Measurements from ENCODE around the gene PACRG.

The PACRG gene

DNA sequence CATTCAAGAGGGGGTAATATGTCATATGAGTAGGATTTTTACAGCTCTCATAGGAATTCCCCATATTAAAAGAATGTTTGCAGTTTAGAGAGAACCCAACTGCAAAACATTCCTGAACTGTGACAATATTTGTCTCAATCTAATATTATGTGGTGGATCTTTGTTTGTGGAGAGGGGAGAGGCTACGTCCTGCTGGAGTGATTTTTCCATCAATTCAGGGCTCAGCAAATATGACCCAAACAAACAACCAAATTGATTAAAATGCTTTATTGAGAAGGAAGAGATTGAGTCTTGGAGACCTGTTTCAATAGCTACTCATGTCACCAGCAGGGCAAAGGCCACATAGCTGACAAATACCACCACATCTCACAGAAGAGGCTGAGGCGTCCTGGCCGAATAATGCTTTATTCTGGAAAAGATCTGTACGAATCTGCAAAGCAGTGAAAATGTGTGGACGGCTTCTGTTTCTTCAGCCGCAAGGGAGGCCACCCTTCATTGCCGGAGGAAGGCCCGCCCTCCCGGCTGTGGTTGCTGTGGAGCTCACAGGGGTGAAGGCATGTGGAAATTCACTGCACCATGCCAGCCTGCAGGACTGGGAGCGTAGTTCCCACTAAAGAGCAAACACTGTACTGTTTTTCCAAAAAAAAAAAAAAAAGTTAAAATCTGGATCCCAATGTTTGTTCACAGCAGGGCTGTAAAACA, 597.1 kb downstream of the PACRG start:
- no peak for DNase-seq

DNA sequence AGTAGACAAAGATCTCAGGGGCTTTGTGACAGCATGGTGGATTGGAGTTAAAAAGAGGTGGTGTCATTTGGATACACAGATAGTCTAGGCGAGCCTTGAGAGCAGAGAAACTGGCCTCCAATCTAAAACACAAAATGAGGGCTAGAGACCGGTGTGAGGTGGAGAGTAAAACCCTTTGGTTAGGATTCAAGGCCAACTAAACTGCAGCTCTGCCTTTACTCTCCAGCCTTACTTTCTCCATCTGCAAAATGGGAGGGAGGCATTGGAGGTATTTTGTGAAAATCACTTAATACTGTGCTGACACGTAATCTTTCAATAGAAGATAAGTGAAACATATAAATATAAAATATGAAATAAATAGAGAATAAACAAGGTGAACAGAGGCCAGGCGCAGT, 597.6 kb downstream of the PACRG start:
- no peak for DNase-seq

DNA sequence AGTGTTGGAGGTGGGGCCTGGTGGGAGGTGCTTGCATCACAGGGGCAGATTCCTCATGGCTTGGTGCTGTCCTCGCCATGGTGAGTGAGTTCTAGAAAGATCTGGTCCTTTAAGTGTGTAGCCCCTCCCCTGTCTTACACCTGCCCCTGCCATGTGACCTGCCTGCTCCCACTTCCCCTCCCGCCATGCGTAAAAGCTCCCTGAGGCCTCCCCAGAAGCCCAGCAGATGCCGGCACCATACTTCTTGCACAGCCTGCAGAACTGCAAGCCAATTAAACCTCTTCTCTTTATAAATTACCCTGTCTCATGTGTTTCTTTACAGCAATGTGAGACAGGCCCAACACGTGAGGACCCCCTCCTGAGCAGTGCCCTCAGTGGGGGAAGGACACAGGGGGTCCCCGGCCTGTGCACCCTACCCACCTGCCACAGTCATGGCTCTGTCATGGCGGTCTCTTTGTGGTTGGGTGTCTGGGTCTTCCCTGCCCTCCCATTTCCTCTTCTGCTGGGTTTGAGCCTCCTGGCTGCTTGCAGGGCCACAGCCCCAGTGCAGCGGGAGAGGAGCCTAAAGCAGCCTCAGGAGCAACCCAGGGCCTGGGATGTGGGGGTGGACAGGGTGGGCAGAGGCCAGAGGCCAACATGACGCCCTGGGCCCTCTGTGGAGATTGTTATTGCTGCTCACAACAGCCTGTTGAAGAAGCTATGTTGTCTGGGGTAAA, 599.5 kb downstream of the PACRG start:
- no peak for DNase-seq

DNA sequence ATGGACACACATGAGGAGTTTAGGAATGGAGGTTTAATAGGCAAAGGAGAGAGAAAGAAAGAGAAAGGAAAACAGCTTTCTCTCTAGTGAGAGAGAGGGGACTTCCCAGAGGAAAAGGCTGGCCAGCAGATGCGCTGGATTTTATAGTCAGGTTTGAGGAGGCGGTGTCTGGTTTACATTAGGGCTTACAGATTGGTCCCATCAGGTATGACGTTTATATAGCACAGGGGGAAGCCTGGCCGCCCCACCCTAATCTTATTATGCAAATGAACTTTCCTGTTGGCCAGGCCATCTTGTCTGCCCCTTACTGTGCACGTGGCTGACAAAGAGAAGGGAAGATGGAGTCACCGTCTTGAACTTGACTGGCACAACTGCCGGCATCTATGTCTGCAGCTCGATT, 600.1 kb downstream of the PACRG start:
- DNase-seq: peak in 1 of 2 experiments; percentile 15

DNA sequence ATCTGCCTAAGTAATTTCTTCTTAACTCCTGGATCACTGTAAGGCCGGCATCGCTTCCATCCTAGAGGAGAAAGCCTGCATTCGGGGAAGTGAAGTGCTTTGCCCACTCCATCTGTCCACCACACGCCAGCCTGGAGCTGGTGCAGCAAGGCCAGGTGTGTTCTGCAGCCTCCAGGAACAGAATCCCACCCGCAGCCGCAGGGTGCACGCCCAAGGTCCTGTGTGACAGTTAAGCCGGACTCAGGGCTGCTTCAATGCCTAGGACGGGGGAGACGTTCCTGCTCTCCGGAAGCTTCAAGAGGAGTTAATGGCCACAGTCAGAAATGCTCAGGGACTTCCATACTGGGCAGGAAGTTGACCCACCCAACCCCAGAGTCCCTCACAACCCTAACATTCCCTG, 600.6 kb downstream of the PACRG start:
- DNase-seq: no peak

DNA sequence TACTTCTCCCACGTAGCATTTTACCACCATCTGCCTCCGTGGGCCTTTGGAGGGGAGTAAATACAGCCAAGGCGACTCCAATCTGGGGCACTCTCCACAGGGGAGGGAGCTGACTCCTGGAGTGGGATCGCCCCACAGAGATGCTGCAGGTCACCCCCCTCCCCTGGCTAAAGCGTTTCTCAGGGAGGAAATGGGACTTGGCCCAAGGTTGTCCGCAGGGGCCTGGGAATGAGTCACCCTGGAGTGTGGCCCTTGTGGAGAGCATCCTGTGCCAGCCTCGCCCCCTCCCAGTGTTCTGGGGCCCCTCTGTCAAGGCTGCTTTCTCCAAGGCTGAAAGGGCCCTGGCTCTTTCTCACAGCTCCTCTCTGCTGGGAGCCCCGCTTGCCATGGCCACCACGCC, 602.2 kb downstream of the PACRG start:
- no peak for DNase-seq

DNA sequence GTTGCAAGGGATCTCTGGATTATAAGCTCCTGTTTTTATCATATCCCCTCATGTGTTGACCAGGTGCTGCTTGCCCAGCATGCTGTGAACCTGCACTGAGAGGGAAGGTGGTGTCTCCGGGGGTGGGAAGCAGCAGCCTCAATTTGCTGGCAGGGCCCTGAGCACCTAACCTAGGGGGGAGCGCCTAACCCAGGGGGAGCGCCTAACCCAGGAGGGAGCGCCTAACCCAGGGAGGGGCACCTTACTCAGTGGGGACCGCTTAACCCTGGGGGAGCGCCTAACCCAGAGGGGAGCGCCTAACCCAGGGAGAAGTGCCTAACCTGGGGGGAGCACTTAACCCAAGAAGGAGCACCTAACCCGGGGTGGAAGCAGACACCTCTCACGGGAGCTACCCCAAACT, 603.5 kb downstream of the PACRG start:
- DNase-seq: no peak

DNA sequence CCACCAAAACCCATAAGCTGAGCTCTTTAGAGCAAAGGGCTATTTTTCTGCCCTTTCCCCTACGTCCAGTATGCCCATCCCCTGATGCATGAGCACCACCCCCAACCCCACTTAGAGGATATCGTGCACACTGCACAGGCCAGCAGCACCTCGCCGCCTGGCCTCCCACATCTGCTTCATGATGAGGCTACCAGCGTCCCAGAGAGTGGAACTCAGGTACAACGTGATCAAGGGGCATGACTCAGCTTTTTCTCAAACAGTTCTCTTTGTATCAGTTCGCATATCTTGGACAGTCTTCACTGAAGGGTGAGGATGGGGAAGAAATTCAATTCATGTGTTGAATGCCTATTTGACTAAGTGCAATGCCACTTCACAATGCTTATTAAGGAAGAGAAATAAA, 604.8 kb downstream of the PACRG start:
- no peak for DNase-seq

DNA sequence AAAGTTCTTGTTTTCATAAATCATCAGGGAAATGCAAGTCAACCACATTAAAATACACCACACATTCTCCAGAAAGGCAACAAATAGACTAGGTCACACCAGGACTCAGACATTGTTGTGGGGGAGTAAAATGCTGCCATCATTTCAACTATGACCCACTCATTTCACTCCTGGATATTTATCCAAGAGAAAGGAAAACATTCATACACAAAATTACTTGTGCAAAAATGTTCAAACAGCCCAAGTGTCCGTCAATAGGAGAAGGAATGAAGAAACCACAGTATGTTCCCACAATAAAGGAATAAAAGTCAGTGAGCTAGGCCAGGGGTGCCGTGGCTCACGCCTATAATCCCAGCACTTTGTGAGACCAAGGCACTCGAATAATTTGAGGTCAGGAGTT, 605.3 kb downstream of the PACRG start:
- DNase-seq: no peak

DNA sequence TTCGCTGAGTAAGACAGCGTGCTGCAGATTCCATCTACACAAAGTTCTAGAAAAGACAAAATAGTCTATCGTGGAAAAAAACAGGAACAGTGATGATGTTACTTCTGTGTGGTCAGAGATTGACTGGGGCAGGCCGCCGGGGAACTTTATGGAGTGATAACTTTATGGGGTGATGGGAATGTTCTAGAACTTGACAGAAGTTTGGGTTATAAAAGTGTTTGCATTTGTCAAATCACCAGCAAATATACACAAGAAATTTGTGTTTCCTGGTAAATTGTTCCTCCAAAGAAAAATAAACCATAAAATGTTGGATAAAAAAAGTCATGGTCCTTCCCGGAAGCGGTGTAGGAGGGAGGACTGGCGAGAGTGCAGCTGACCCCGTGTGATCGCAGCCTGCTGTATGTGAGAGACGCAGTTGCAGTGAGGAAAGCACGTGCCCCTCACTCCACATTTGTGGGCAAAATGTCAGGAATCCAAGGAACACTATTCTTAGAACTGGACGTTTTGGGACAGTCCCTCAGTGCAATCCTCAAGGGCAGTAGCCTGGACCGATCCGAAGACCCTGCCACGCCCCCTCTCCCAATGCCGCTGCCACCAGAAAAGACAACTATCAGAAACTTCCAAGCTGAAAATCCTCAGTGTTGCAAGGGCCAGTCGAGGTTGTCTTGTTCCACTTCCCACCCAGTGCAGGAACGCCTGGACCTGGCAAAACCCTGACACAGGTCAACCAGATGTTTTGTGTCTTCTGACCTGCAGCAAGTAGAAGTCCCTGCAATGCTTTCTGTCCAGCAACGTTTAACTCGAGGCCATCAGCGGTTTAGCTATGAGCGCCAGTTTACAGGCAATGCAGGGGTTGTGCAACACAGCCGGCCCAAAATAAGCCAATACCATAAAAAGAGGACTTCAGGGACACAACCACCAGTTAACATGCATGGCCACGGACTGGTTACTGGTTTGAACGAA, 606.2 kb downstream of the PACRG start:
- no peak for DNase-seq

DNA sequence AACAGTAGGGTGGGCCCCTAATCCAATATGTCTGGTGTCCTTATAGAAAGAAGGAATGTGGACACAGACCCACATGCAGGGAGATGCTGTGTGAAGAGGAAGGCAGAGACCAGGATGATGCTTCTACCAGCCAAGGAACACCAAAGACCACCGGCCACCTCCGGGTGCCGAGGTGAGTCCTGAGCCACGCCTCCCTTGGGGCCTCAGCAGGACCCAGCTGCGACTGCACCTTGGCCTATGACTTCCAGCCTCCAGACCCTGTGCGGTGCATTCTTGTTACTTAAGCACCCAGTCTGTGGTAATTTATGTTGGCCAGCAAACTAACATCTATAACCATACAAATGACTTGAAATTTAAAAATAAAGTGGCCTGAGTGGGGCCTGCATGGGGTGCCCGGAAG, 607.3 kb downstream of the PACRG start:
- DNase-seq: no peak

DNA sequence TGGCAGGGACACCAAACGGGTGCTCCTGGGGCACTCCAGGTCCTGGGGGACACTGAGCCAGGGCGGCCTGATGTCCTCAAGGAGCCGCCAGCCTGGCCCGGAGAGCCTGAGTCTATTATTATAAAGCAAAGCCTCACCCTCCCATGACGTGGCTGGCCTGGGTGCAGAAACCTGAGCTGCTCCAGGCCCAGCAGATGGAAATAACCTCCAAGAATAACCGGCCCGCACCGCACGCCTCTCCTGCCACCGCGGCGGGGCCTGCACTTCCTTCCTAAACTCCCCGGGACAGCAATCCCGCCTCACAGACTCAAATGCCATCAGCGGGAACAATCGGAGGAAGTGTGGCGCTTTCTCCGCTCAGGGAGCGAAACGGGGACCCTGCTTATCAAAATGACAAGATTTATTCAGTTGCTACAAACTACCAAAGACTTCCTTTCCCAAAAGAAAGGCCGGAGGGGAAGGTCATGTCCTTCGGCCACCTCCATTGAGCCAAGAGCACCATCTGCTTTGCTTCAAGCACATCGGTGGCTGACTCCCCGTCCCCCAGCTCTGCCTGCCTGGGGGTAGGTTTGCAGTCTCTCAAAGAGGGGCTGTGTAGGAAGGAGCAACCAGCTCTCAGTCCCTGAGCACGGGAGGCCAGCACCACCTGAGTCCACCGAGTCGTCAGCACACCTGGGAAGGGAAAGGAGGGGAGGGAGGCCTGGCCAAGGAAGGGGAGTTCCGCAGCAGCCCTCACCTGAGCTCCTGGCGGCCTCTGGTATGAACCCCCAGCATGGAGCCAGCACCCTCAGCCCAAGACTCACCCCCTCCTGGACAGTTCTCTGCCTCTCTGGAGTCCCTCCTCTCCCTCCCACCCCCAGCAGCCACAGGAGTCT, 608.1 kb downstream of the PACRG start:
- no peak for DNase-seq

DNA sequence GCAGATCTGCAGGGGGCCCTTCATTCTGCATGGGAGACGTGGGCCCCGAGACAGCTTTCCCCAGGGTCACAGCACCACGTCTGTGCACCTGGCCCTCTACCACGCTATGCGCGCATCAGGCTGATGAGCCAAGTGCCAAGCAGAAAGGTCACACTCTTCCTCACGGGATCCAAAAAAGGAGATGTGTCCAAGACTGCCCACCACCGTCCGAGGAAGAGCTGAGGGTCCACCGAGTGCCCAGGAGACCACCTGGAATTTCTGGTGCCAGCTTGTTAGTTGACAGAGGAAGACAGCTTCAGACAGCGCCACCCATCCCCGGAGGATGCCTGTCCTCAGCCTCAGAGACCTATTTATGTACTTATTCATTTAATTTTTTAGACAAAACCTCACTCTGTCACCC, 609.2 kb downstream of the PACRG start:
- no peak for DNase-seq

DNA sequence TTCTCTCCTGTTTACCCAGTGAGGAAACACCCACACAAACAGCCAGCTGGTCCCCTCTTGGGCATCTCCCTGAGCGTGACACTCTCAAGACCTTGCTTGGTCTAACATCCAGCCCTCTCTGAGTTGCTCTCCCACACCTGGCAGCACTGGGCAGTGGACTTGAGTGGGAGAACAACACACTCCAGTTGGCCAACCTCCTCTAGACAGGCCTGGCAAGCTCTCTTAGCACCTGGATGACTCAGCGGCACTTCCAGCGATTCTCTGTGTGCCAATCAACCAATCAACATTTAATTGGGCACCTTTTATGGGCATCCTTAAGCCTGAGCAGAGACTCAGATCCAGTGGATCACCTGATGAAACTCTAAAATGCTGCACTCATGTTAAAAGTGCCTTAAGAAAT, 610.2 kb downstream of the PACRG start:
- no peak for DNase-seq

DNA sequence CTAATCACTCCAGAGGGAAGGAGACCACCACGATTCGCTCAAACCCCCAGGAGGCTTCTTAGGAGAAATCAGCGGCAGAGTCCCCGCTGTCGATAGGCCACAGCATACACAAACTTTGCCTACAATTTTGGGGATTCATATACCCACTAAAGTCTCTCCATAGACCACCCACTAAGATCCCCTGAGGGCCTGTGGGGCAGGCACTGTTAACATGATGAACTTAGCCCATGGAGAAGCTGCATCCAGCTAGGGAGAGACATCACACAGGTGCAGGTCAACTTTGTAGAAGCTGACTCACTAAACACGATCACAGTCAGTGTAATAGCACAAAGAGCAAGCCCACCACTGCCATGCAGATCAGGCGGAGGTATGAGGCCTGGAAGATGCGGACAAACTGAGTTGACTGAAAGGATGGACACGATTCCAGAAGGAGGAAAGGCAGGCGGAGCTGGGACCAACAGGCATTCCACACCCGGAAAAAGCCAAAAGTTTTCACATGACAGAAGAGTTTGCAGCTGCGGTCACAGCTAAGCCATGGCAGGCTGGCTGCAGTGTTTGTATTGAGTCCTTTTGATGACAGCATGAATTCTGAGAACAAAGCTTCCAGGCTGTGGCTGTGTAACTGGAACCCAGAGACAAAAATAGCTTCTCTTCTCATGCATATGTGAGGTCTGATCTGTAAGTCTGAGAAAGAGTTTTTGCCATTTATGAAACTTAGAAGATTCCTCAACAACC, 611.1 kb downstream of the PACRG start:
- DNase-seq: no peak

DNA sequence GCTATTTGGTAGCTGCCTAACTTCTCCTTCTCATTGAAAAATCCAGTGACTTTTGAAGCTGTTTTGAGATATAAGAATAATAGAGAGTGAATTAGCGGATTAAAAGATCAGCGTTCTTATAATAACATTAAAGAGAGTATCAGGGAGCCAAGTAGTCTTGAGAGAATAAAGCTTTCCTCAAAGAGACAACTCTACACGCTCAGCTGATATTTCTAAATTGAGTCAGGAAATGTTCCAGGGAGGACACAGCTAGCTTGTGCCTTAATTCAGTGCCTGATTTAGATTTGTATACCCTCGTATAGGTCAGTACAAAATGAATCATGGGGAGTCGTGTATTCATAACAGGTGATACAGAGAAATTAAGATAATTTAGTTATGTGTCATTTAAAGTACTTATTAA, 611.7 kb downstream of the PACRG start:
- DNase-seq: no peak

DNA sequence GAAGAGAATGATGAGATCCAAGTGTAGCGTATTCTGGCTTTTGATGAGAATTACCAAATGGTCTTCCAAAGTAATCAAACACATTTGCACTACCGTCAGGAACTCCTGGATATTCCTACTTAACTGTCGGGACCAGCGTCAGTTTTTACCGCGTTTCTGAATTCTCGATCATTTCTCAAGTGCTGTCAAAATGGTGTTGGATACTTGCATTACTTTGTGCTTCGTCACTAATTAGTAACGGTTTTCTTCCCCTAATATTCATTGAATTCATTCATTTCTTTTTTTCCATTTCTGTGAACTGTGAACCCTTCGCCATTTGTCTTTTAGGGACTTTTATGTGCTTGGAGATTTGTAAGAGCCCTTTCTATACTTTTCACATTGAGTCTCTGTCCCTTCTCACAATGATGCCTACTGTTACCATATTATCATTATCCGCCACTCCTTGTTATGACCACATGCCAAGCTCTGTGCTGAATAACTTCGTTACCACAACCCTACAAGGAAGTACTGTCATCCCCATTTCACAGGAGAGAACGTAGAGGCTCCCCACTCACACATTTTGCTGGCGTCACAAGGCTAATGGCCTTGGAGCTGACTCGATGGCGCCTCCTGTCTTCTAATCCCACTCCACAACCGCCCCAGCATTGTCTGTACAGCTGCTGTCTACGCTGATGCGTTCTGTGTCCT, 612.6 kb downstream of the PACRG start:
- no peak for DNase-seq

DNA sequence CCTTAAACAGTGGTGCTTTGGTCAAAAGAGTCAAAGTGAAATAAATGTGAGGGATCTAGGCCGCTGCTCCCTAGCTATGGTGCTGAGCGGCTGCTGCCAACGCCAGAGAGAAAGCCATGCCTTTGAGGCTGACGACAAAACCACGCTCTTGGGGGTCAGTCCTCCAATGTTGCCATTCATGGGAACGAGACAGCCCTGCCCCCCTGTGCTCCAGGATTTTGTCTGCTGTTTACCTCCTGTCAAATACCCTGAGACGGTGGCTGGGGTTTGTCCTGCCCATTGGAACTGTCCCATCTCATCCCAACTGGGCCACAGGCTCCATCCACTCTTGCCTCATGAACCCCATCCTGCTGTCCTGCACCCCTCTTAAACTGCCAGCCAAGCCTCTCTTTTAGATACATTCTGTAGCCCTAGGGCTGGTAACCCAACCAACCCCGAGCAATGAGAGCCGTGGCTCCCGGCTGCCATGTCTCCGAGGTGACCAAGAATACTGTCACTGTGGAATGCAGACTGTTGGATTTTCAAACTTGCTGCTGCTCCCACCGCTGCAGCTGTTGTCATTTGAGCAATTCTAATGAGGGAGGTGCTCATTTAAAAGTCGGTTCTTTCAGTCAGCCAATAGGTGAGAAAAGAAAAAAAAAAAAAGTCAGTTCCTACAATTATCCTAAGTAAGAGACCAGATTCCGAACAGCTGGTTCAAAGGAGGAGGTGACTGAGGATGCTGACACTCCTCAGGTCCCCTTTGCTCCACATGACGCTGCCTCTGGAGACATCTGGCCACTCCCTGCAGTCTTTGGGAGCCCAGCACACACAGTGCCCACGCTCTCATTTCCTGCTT, 613.7 kb downstream of the PACRG start:
- DNase-seq: no peak

DNA sequence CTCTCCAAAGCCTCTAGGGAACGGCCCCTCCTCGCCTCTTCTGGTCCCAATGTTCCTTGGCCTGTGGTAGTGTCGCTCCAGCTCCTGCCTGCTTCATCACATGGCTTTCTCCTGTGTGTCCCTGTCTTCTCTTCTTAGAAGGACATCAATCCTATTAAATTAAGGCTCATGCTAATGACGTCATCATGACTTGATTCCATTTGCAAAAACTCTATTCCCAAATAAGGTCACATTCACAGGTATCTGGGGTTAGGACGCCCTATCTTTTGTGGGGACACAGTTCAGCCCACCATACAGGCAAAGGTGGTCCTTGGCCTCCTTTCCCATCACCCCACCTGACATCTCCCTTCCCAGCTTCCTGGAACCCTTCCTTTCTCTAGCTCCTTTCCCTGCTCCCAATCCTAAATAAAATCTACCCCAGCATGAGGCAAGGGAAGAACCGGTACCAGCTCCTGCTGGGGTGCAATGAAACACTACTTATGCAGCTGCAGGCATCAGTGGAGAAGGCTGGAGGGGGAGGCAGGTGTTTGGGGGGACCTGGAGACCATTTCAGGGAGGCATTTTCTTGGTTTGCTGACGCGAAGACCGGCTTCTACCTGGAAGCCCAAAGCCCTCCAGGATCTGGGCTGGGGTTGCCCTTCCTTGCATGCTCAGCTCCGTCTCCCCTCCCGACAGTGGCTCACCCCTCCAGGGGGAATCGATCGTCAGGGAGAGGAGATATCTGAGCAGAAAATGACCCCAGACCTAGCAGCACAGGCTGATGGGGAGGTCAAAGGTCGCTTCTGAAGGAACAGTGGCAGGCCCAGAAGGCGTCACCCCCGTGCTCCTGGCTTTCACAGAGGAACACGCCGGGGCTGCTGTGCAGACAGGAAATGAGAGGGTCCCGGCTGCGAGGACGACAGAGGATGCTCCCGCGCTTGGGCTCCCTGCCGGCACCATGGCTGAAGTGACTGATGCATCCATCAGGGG, 615.1 kb downstream of the PACRG start:
- no peak for DNase-seq
